Natural killer cell (primary cell): ENCODE results near the gene ABCB9. TPM values are rescaled to one million over a fixed set of nuclear protein-coding genes. Genes with fewer than 3 reads are reported as not detected.

ENCODE experiments used
- ATAC-seq, 3 donors: fragments of 150-1000 bp in 2 of 3; fragments of 200-7000 bp in 1 of 3; cut with Tn5 transposase; 1 replicate in 1 of 3; 2 replicates in 2 of 3; pipeline ENCODE4 v1.10.0; 2021; ENCODE audit warnings: mild to moderate bottlenecking in 2 of 3, moderate library complexity in 2 of 3
- DNase-seq, 2 donors: peaks; one replicate each; pipeline versions ENCODE4 v3.0.0 to v3.0.0-alpha.2; 2013 to 2021; ENCODE audit warnings: mixed read lengths in 1 of 2
- H3K27ac ChIP-seq: one replicate; pipeline ENCODE4 v1.5.1; 2013; ENCODE audit warnings: mild to moderate bottlenecking, low read length
- H3K27me3 ChIP-seq: one replicate; pipeline ENCODE4 v1.6.1; 2013; ENCODE audit warnings: low read length; ENCODE audit not compliant: control insufficient read depth, insufficient read depth
- H3K36me3 ChIP-seq: one replicate; pipeline ENCODE4 v1.6.1; 2013; ENCODE audit warnings: low read length; ENCODE audit not compliant: control insufficient read depth, insufficient read depth
- H3K4me1 ChIP-seq: one replicate; pipeline ENCODE4 v1.6.1; 2013; ENCODE audit warnings: low read length; ENCODE audit not compliant: control insufficient read depth, insufficient read depth
- H3K4me3 ChIP-seq: one replicate; pipeline ENCODE4 v1.5.1; 2013; ENCODE audit warnings: low read length
- H3K9me3 ChIP-seq: one replicate; pipeline ENCODE4 v1.6.1; 2013; ENCODE audit warnings: low read length; ENCODE audit not compliant: control insufficient read depth, insufficient read depth
- H3K27ac Mint-ChIP-seq, 2 donors: one replicate each; pipeline ENCODE4 v1.8.0; 2022; ENCODE audit warnings: mild to moderate bottlenecking in 2 of 2, mixed read lengths in 2 of 2, moderate library complexity in 1 of 2
- H3K27me3 Mint-ChIP-seq, 2 donors: one replicate each; pipeline ENCODE4 v1.8.0; 2022; ENCODE audit warnings: low read depth in 2 of 2, mixed read lengths in 2 of 2
- H3K36me3 Mint-ChIP-seq: one replicate; pipeline ENCODE4 v1.8.0; 2022; ENCODE audit warnings: mixed read lengths
- H3K4me1 Mint-ChIP-seq, 2 donors: one replicate each; pipeline ENCODE4 v1.8.0; 2022; ENCODE audit warnings: mixed read lengths in 2 of 2
- H3K4me3 Mint-ChIP-seq: one replicate; pipeline ENCODE4 v1.8.0; 2022; ENCODE audit warnings: mild to moderate bottlenecking, moderate library complexity, mixed read lengths
- H3K9me3 Mint-ChIP-seq, 2 donors: one replicate each; pipeline ENCODE4 v1.8.0; 2022; ENCODE audit warnings: mixed read lengths in 2 of 2
- CTCF ChIP-seq: fragments of 200-600 bp; IDR thresholded peaks from one replicate; pipeline ENCODE4 v1.8.0; 2022; ENCODE audit warnings: antibody characterized with exemption
- WGBS: methylation state at CpG from one replicate; pipeline ENCODE4 v1.1.7; 2013; ENCODE audit warnings: missing lambda C conversion rate; ENCODE audit not compliant: insufficient coverage; 5-methylcytosine and 5-hydroxymethylcytosine counted together
- intact Hi-C: fragments of 100-400 bp; cut with micrococcal nuclease; formaldehyde crosslinking; loops from one replicate; pipeline ENCODE4 v1.14.2; 2022
- total RNA-seq, 4 donors: library from RNA; stranded (reverse); fragments of 120-200 nt in 1 of 4; gene quantifications; one replicate each; pipeline versions ENCODE4 v1.2.3 to v1.2.4, GENCODE V29; 2013 to 2022

Gene ABCB9
- total RNA-seq, 3 donors from 2014 or later (not counting 1 experiment from before 2014, with no cell fraction given) = 2.4 to 4.0 (median 3.3) TPM

GRCh38 chr12:122995503-122996187 is 29.4 kb upstream of the ABCB9 start:
- H3K27ac Mint-ChIP-seq = no peak overlapping the region
- Histone ChIP-seq H3K4me1 (no peaks in the 10 kb centered on the region), H3K4me3 (no peak overlapping the region), H3K9me3 (no peaks in the 10 kb centered on the region), H3K27me3 (no peaks in the 10 kb centered on the region), H3K36me3 (peaks cover 31% of the 10 kb centered on the region), H3K27ac (no peak overlapping the region)
- no peaks in the 10 kb centered on the region for H3K9me3 Mint-ChIP-seq
- H3K36me3 Mint-ChIP-seq = no peaks in the 10 kb centered on the region
- 93% methylated on average over 20 of the region's 20 CpGs for WGBS
- H3K4me3 Mint-ChIP-seq = no peak overlapping the region
- no peaks in the 10 kb centered on the region for H3K27me3 Mint-ChIP-seq
- no peaks in the 10 kb centered on the region for H3K4me1 Mint-ChIP-seq
- intact Hi-C loops = no loop called here
- ATAC-seq = no peak
- no peak for TF ChIP-seq CTCF
- DNase-seq = no peak

GRCh38 chr12:122994781-122995502 is 28.7 kb upstream of the ABCB9 start:
- intact Hi-C loops = no loop called here
- no peaks in the 10 kb centered on the region for H3K9me3 Mint-ChIP-seq
- H3K36me3 Mint-ChIP-seq = no peaks in the 10 kb centered on the region
- Histone ChIP-seq H3K9me3 (no peaks in the 10 kb centered on the region), H3K27ac (no peak overlapping the region), H3K4me1 (no peaks in the 10 kb centered on the region), H3K4me3 (no peak overlapping the region), H3K27me3 (no peaks in the 10 kb centered on the region), H3K36me3 (peaks cover 25% of the 10 kb centered on the region)
- no peak for TF ChIP-seq CTCF
- no peak for ATAC-seq
- DNase-seq = no peak
- H3K4me3 Mint-ChIP-seq = no peak overlapping the region
- no peaks in the 10 kb centered on the region for H3K4me1 Mint-ChIP-seq
- no peaks in the 10 kb centered on the region for H3K27me3 Mint-ChIP-seq
- no peak overlapping the region for H3K27ac Mint-ChIP-seq
- WGBS = 94% methylated on average over 13 of the region's 13 CpGs

GRCh38 chr12:122994140-122994675 is 27.9 kb upstream of the ABCB9 start:
- DNase-seq (no peak), ATAC-seq (no peak)
- Histone ChIP-seq H3K27me3 (no peaks in the 10 kb centered on the region), H3K27ac (no peak overlapping the region), H3K36me3 (peaks cover 21% of the 10 kb centered on the region), H3K4me1 (no peaks in the 10 kb centered on the region), H3K9me3 (no peaks in the 10 kb centered on the region), H3K4me3 (no peak overlapping the region)
- Mint-ChIP-seq H3K9me3 (no peaks in the 10 kb centered on the region), H3K27me3 (no peaks in the 10 kb centered on the region), H3K4me1 (no peaks in the 10 kb centered on the region), H3K27ac (no peak overlapping the region), H3K36me3 (no peaks in the 10 kb centered on the region), H3K4me3 (no peak overlapping the region)
- intact Hi-C loops = no loop called here
- no peak for TF ChIP-seq CTCF
- whole genome bisulfite sequencing = 96% methylated on average over 10 of the region's 10 CpGs
